ENCODE results near the gene PCBP3. TPM values are rescaled to one million over a fixed set of nuclear protein-coding genes. Genes with fewer than 3 reads are reported as not detected.

PCBP3 gene
- total and polyA plus RNA-seq, 2 donors from 2014 or later: 2.3 to 5.4 TPM

DNA sequence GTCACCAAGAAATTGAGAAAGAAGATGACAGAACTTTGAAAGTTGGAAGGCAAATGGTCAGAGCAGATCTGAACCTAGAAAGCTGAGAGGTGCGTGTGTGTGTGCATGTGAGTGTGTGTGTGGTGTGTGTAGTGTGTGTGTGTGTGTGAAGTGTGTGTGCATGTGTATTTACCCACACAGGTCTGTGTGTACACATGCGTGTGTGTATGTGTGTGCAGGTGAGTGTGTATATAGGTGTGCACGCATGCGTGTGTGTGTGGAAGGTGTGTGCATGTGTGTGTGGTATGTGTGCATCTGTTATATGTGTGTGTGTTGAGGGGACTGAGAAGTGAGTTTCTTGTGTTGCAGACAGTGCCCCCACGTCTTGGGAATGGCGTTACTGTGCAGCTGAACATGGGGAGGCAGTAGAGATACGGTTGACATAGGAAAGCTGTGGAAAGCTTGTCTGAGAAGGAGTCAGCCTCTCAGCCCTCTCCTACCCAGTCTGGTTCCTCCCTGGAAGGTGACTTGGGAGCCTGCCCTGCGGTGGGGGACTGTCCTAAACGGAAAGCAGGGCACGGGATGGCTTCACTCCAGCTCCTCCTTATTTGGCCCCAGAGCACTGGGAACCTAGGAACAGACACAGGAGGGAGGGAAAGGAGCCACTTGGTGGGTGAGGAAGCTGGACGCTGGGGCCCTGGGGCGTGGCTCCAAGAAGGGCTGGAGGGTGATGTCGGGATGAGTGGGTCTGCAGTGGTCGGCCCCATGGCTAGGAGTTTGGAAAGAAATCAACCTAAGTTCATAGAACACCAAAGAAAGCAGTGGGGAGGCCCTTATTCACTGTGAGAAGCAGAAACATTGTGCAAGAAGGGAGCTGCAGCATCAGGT is 97.2 kb downstream of the PCBP3 start:
- FAIRE-seq (no peak), DNase-seq (no peak)
- TF ChIP-seq, protein P1, sequence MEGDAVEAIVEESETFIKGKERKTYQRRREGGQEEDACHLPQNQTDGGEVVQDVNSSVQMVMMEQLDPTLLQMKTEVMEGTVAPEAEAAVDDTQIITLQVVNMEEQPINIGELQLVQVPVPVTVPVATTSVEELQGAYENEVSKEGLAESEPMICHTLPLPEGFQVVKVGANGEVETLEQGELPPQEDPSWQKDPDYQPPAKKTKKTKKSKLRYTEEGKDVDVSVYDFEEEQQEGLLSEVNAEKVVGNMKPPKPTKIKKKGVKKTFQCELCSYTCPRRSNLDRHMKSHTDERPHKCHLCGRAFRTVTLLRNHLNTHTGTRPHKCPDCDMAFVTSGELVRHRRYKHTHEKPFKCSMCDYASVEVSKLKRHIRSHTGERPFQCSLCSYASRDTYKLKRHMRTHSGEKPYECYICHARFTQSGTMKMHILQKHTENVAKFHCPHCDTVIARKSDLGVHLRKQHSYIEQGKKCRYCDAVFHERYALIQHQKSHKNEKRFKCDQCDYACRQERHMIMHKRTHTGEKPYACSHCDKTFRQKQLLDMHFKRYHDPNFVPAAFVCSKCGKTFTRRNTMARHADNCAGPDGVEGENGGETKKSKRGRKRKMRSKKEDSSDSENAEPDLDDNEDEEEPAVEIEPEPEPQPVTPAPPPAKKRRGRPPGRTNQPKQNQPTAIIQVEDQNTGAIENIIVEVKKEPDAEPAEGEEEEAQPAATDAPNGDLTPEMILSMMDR (IDR thresholded peaks at IDR 0.05; ENCODE audit: borderline replicate concordance, extremely low read depth, insufficient read depth): no peak

GRCh38 chr21:45741691-45742090 is 98.2 kb downstream of the PCBP3 start:
- intact Hi-C loops (cut with DNase I): no loop called here
- TF ChIP-seq, protein P1 (IDR thresholded peaks at IDR 0.05; ENCODE audit: borderline replicate concordance, extremely low read depth, insufficient read depth): no peak
- Histone ChIP-seq H3K36me3 (ENCODE audit: control insufficient read depth in 2 of 3, insufficient read depth in 3 of 3, low read length in 3 of 3) (no peaks in the 10 kb centered on the region), H3K9me3 (ENCODE audit: control insufficient read depth in 2 of 3, insufficient read depth in 1 of 3, low read length in 3 of 3) (no peaks in the 10 kb centered on the region), H3K4me1 (ENCODE audit: control insufficient read depth in 2 of 3, insufficient read depth in 2 of 3, low read depth in 1 of 3, low read length in 3 of 3) (peaks cover 0 to 4% (median 0%) of the 10 kb centered on the region in 3 donors), H3K9ac (ENCODE audit: low read length in 3 of 3) (no peak overlapping the region), H3K27ac (ENCODE audit: low read depth in 2 of 2, low read length in 2 of 2) (no peak overlapping the region), H3K27me3 (ENCODE audit: control insufficient read depth, insufficient read depth, low read length) (no peaks in the 10 kb centered on the region), H3K4me3 (ENCODE audit: low read length in 3 of 3) (no peak overlapping the region)
- no peak for DNase-seq
- FAIRE-seq: no peak

More for the DNA sequence above, 97.2 kb downstream of the PCBP3 start:
- Histone ChIP-seq H3K9me3 (ENCODE audit: control insufficient read depth in 2 of 3, insufficient read depth in 1 of 3, low read length in 3 of 3) (no peaks in the 10 kb centered on the region), H3K36me3 (ENCODE audit: control insufficient read depth in 2 of 3, insufficient read depth in 3 of 3, low read length in 3 of 3) (no peaks in the 10 kb centered on the region), H3K4me1 (ENCODE audit: control insufficient read depth in 2 of 3, insufficient read depth in 2 of 3, low read depth in 1 of 3, low read length in 3 of 3) (peaks cover 0 to 4% (median 0%) of the 10 kb centered on the region in 3 donors), H3K27ac (ENCODE audit: low read depth in 2 of 2, low read length in 2 of 2) (no peak overlapping the region), H3K9ac (ENCODE audit: low read length in 3 of 3) (no peak overlapping the region), H3K4me3 (ENCODE audit: low read length in 3 of 3) (no peak overlapping the region), H3K27me3 (ENCODE audit: control insufficient read depth, insufficient read depth, low read length) (no peaks in the 10 kb centered on the region)
- intact Hi-C loops (cut with DNase I): no loop called here

DNA sequence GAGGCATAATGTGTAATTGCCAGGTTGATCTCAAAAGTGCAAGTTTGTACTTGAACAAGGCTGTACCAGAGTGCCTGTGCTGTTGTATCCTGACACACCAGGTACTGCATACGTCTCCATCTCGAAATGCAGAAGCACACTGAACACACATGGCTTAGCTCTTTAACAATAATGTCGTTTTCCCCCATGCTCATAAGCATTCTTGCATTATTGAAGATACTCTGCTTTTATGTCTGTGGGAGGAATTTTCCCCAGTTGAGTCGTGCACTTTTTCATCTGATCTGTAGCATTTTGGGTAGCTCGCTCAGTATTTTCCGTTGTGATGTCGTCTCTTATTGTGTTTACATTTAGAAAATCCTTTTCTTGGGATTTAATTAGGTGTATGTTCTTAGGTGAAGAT is 98.7 kb downstream of the PCBP3 start:
- no peak for FAIRE-seq
- H3K9me3 ChIP-seq (ENCODE audit: control insufficient read depth in 2 of 3, insufficient read depth in 1 of 3, low read length in 3 of 3): no peaks in the 10 kb centered on the region
- H3K4me3 ChIP-seq (ENCODE audit: low read length in 3 of 3): no peak overlapping the region
- TF ChIP-seq, protein P1 (IDR thresholded peaks at IDR 0.05; ENCODE audit: borderline replicate concordance, extremely low read depth, insufficient read depth): no peak
- H3K36me3 ChIP-seq (ENCODE audit: control insufficient read depth in 2 of 3, insufficient read depth in 3 of 3, low read length in 3 of 3): no peaks in the 10 kb centered on the region
- no peak overlapping the region for H3K9ac ChIP-seq (ENCODE audit: low read length in 3 of 3)
- no peak overlapping the region for H3K27ac ChIP-seq (ENCODE audit: low read depth in 2 of 2, low read length in 2 of 2)
- H3K27me3 ChIP-seq (ENCODE audit: control insufficient read depth, insufficient read depth, low read length): no peaks in the 10 kb centered on the region
- intact Hi-C loops (cut with DNase I): no loop called here
- H3K4me1 ChIP-seq (ENCODE audit: control insufficient read depth in 2 of 3, insufficient read depth in 2 of 3, low read depth in 1 of 3, low read length in 3 of 3): peaks cover 0 to 4% (median 0%) of the 10 kb centered on the region in 3 donors
- DNase-seq: no peak

Measured in kidney (tissue), 14 donors.